ENCODE measurements around the gene FADS1.

The FADS1 gene

GRCh38 chr11:61820174-61820573 lies 3.4 kb upstream of the FADS1 start:
- no peak overlapping the region for H3K4me3 ChIP-seq (ENCODE audit: low read depth, low read length)
- DNase-seq (ENCODE audit: low read depth) = no peak
- TF ChIP-seq, protein P1, sequence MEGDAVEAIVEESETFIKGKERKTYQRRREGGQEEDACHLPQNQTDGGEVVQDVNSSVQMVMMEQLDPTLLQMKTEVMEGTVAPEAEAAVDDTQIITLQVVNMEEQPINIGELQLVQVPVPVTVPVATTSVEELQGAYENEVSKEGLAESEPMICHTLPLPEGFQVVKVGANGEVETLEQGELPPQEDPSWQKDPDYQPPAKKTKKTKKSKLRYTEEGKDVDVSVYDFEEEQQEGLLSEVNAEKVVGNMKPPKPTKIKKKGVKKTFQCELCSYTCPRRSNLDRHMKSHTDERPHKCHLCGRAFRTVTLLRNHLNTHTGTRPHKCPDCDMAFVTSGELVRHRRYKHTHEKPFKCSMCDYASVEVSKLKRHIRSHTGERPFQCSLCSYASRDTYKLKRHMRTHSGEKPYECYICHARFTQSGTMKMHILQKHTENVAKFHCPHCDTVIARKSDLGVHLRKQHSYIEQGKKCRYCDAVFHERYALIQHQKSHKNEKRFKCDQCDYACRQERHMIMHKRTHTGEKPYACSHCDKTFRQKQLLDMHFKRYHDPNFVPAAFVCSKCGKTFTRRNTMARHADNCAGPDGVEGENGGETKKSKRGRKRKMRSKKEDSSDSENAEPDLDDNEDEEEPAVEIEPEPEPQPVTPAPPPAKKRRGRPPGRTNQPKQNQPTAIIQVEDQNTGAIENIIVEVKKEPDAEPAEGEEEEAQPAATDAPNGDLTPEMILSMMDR (IDR thresholded peaks at IDR 0.05; ENCODE audit: low read depth, low read length, missing control alignments) = no peak

- DNase-seq (ENCODE audit: low read depth) = no peak
- peak overlapping the region; percentile 84; the same call in 1 of the 2 replicates for H3K4me3 ChIP-seq (ENCODE audit: low read depth, low read length)
- TF ChIP-seq, protein P1 (IDR thresholded peaks at IDR 0.05; ENCODE audit: low read depth, low read length, missing control alignments) = no peak
Observed at GRCh38 chr11:61817471-61818202, 834 bp upstream of the FADS1 start.

- TF ChIP-seq, protein P1 (IDR thresholded peaks at IDR 0.05; ENCODE audit: low read depth, low read length, missing control alignments) = peak; percentile 20
- peak overlapping the region; percentile 84 for H3K4me3 ChIP-seq (ENCODE audit: low read depth, low read length)
- DNase-seq (ENCODE audit: low read depth) = no peak
Observed at GRCh38 chr11:61815790-61816735, 740 bp downstream of the FADS1 start.

GRCh38 chr11:61814958-61815789 lies 1.6 kb downstream of the FADS1 start:
- peak overlapping the region; percentile 84 for H3K4me3 ChIP-seq (ENCODE audit: low read depth, low read length)
- TF ChIP-seq, protein P1 (IDR thresholded peaks at IDR 0.05; ENCODE audit: low read depth, low read length, missing control alignments) = no peak
- DNase-seq (ENCODE audit: low read depth) = peak; percentile 69

DNA sequence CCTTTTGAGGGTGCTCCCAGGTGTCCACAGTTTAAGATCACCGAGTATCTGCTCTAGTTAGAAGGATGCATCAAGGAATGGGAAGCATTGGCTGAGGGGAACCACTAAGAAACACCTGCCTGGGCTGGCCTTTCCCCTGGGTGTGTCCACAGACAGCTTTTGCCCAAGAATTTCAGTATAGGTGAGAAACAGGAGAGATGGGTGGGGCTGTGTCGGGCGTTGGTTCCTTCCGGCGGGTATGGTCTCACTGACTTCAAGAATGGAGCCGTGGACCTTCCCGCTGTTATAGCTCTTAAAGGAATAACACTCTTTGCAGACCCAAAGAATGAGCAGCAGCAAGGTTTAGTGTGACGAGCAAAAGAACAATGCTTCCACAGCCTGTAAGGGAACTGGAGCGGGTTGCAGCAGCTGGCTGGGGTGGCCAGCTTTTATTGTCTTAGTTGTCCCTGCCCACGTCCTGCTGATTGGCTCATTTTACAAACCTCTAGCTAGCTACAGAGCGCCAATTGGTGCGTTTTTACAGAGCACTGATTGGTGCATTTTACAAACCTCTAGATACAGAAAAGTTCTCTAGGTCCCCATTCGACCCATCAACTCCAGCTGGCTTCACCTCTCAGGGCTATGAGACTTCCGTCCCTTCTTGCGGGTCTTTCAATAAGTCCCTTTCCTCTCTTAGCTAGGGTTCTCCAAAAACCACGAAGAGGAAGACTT lies 2.4 kb downstream of the FADS1 start:
- H3K4me3 ChIP-seq (ENCODE audit: low read depth, low read length) = peak overlapping the region; percentile 84
- DNase-seq (ENCODE audit: low read depth) = no peak
- TF ChIP-seq, protein P1 (IDR thresholded peaks at IDR 0.05; ENCODE audit: low read depth, low read length, missing control alignments) = no peak

All from GM12864 (cell line).